Urinary bladder (tissue), 4 donors: ENCODE results near the gene CTNNA2. TPM values are rescaled to one million over a fixed set of nuclear protein-coding genes. Genes with fewer than 3 reads are reported as not detected.

ENCODE experiments used
- DNase-seq: peaks from one replicate; pipeline ENCODE4 v3.0.0-alpha.2; 2015; ENCODE audit errors: extremely low spot score
- H3K27ac ChIP-seq: one replicate; pipeline ENCODE4 v1.5.1; 2013; ENCODE audit warnings: low read depth, mild to moderate bottlenecking, moderate library complexity
- H3K36me3 ChIP-seq: one replicate; pipeline ENCODE4 v1.6.1; 2013; ENCODE audit warnings: mild to moderate bottlenecking, moderate library complexity; ENCODE audit not compliant: insufficient read depth
- H3K4me1 ChIP-seq: one replicate; pipeline ENCODE4 v1.6.1; 2013; ENCODE audit warnings: mild to moderate bottlenecking, moderate library complexity; ENCODE audit not compliant: insufficient read depth
- H3K4me3 ChIP-seq: one replicate; pipeline ENCODE4 v1.5.1; 2013; ENCODE audit warnings: low read depth, low read length
- WGBS: extraction: QIAGEN DNeasy Blood & Tissue Kit; methylation state at CpG from one replicate; pipeline ENCODE4 v1.1.7; 2013; 5-methylcytosine and 5-hydroxymethylcytosine counted together
- polyA plus RNA-seq: library from polyadenylated mRNA; stranded (reverse); fragments of 200-250 nt; gene quantifications from one replicate; pipeline ENCODE4 v1.2.3, GENCODE V29; 2013
- total RNA-seq: library from RNA; depleted of rRNA; stranded (reverse); fragments of >200 nt; gene quantifications from one replicate; pipeline ENCODE4 v1.2.3, GENCODE V29; 2014
- donor health status: healthy with polysubstance abuse.
- donor health status: healthy.

The CTNNA2 gene
- total and polyA plus RNA-seq, 2 donors: 1.9 to 14.0 TPM

GRCh38 chr2:80292474-80292873, 779.6 kb downstream of the CTNNA2 start:
- Histone ChIP-seq H3K4me1 (no peaks in the 10 kb centered on the region), H3K27ac (no peak overlapping the region), H3K4me3 (no peak overlapping the region), H3K36me3 (no peaks in the 10 kb centered on the region)
- no peak for DNase-seq
- WGBS: 85% methylated on average over 3 of the region's 3 CpGs

DNA sequence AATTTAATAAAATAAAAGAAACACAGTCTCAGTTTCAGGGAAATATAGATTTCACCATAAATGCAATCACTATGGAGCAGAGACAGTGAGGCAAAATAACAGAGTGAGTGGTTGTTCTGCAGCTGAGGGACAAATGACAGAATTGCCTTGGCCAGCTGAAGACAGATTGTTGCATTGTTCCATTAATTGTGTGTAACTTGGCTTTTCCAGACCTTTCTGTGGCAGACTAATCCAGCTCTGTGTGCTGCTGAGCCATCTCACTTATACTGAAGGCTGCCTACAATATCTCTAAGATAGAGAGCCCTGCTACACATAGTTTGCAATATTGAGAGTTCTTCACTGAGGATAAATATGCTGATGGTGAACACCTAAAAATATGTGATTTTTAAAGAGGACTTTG, 780.2 kb downstream of the CTNNA2 start:
- no peaks in the 10 kb centered on the region for H3K36me3 ChIP-seq
- H3K27ac ChIP-seq: no peak overlapping the region
- DNase-seq: no peak
- H3K4me1 ChIP-seq: no peaks in the 10 kb centered on the region
- no peak overlapping the region for H3K4me3 ChIP-seq

GRCh38 chr2:80298954-80299353, 786.1 kb downstream of the CTNNA2 start:
- no peak for DNase-seq
- 61% methylated on average over 3 of the region's 3 CpGs for WGBS
- no peaks in the 10 kb centered on the region for H3K36me3 ChIP-seq
- H3K4me3 ChIP-seq: no peak overlapping the region
- no peaks in the 10 kb centered on the region for H3K4me1 ChIP-seq
- no peak overlapping the region for H3K27ac ChIP-seq

DNA sequence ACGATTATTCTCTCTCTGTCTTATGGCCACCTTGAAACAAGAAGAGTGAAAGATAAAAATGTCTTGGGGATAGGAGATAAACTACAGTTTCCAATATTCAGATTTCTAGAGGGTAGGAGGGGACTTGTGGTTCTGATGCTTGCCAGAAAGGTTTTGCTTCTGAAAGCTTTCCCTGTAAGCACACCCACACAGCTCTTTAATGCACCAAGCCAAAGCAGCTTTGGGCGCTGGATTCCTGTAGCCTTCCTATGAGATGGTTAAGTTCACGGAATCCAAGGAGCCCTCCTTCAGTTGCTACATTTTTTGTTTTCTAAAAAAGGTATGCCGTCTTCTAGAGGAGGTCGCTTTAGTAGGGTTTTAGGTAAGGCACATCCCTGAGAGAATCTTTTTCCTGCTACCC, 786.8 kb downstream of the CTNNA2 start:
- Histone ChIP-seq H3K36me3 (no peaks in the 10 kb centered on the region), H3K27ac (no peak overlapping the region), H3K4me3 (no peak overlapping the region), H3K4me1 (no peaks in the 10 kb centered on the region)
- WGBS: 50% methylated on average over 5 of the region's 5 CpGs
- no peak for DNase-seq

- WGBS: 70% methylated on average over 1 of the region's 1 CpG
- H3K4me3 ChIP-seq: no peak overlapping the region
- no peak for DNase-seq
- no peaks in the 10 kb centered on the region for H3K36me3 ChIP-seq
- no peaks in the 10 kb centered on the region for H3K4me1 ChIP-seq
- no peak overlapping the region for H3K27ac ChIP-seq
These were observed 787.5 kb downstream of the CTNNA2 start for GRCh38 chr2:80300346-80300745.

- Histone ChIP-seq H3K27ac (no peak overlapping the region), H3K4me1 (no peaks in the 10 kb centered on the region), H3K4me3 (no peak overlapping the region), H3K36me3 (no peaks in the 10 kb centered on the region)
- no peak for DNase-seq
- 26% methylated on average over 1 of the region's 1 CpG for WGBS
These were observed 788.1 kb downstream of the CTNNA2 start for GRCh38 chr2:80300954-80301353.

GRCh38 chr2:80302001-80302313, 789.1 kb downstream of the CTNNA2 start:
- no peak overlapping the region for H3K27ac ChIP-seq
- H3K4me3 ChIP-seq: no peak overlapping the region
- H3K4me1 ChIP-seq: no peaks in the 10 kb centered on the region

DNA sequence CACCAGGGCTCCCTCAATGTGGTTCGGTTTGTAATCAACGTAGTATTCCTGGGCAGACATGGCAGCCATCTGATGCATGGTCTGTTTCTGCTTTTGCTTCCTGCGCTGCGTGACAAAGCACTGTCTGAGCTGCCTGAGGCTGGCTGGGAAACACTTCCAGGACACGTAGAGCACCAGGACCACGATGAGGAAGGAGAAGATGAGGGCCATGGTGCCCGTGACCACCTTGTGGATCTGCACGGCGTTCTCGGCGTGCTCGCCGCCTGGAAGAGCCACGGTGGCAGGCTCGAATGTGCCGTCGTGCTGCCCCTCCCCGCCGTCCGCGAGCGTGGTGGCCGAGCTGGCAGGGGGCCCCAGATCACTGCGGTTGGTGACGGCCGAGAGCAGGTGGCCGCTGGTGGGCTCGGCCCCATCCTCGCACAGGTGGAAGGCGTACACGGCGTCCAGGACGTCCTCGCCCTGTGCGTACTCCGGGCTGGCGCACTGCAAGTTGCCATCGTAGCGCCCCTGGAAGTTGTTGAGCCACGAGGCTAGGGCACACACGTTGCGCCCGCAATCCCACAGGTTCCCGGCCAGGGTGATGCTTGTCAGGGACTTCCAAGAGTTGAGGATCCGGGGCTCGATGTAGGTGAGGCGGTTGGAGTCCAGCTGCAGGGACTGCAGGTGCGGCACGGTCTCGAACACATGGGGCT, 789.6 kb downstream of the CTNNA2 start:
- DNase-seq: no peak
- H3K4me1 ChIP-seq: no peaks in the 10 kb centered on the region
- H3K4me3 ChIP-seq: peak overlapping the region; percentile 3
- WGBS: 4% methylated on average over 50 of the region's 50 CpGs
- H3K36me3 ChIP-seq: no peaks in the 10 kb centered on the region
- no peak overlapping the region for H3K27ac ChIP-seq

More at GRCh38 chr2:80302001-80302313, 789.1 kb downstream of the CTNNA2 start:
- WGBS: 28% methylated on average over 12 of the region's 12 CpGs
- no peak for DNase-seq
- H3K36me3 ChIP-seq: no peaks in the 10 kb centered on the region

DNA sequence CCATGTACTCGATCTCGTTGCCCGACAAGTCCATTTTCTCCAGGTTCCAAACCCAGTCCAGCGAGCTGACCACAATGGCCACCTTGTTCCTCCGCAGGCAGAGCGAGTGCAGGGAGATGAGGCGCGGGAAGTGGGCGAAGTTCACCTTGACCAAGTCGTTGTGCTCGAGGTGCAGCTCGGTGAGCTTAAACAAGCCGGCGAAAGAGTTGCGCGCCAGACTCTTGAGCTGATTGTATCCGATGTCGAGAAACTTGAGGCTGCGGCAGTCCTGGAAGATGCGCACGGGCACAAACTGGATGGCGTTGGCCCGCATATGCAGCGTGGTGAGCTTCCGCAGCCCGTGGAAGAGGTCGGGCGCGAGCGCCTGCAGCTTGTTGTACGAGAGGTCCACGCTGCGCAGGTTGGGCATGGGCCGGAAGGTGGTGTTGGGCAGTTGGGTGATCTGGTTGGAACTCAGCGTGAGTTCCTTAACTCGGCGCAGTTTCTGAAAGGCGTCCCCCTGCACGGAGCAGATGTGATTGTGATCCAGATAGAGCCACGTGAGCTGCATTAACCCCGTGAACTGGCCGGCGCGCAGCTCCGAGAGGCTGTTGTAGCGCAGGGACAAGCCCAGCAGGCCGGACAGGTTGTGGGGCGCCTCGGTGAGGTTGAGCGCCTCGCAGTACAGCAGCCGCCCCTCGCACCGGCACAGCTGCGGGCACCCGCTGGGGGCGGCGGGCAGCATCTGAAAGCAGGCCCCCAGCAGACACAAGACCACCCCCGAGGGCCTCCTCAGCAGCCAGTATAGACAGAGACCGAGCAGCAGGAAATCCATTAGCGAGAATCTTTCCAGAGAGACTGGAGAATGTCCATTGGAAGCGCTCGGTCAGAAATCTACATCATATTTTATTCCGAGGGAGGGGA, 790.4 kb downstream of the CTNNA2 start:
- DNase-seq: no peak
- no peaks in the 10 kb centered on the region for H3K36me3 ChIP-seq
- no peak overlapping the region for H3K4me3 ChIP-seq
- H3K27ac ChIP-seq: no peak overlapping the region
- 1% methylated on average over 64 of the region's 64 CpGs for WGBS
- no peaks in the 10 kb centered on the region for H3K4me1 ChIP-seq

GRCh38 chr2:80303909-80304837, 791.3 kb downstream of the CTNNA2 start, which contains the start of gene LRRTM1:
TSS of gene LRRTM1 (minus strand) at chr2:80304752. CDS start at chr2:80303819, 933 bp downstream.
- peak within 1 kb of the TSS; percentile 30 for H3K4me3 ChIP-seq
- WGBS: 1% methylated on average over 64 of the region's 64 CpGs
- H3K4me1 ChIP-seq: no peaks in the 10 kb centered on the region
- H3K27ac ChIP-seq: no peak within 1 kb of the TSS
- no peak for DNase-seq
- no peaks in the 10 kb centered on the region for H3K36me3 ChIP-seq

DNA sequence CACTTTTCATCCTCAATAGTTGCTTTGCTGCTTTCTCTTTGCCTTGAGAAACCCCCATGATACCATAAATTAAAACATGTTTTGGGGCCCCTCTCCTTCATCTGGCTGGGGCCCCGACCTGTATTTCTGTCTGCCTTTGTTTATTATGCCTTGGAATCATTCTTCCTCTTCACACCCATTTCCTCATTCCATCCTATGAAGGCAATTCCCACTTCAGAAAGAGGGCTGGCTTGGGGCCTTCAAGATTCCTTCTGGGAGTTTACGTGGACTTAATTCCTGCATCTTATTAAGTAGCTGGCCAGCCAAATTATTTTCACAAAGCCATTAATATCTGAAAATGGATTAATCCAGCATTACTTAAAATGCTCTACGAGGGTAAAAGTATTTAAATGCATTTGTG, 798.5 kb downstream of the CTNNA2 start:
- DNase-seq: no peak
- WGBS: 35% methylated on average over 3 of the region's 3 CpGs
- Histone ChIP-seq H3K4me1 (no peaks in the 10 kb centered on the region), H3K27ac (no peak overlapping the region), H3K4me3 (no peak overlapping the region), H3K36me3 (no peaks in the 10 kb centered on the region)

GRCh38 chr2:80312282-80312839, 799.5 kb downstream of the CTNNA2 start:
- no peaks in the 10 kb centered on the region for H3K4me1 ChIP-seq
- no peak overlapping the region for H3K27ac ChIP-seq
- DNase-seq: no peak
- no peaks in the 10 kb centered on the region for H3K36me3 ChIP-seq
- WGBS: 90% methylated on average over 5 of the region's 5 CpGs
- H3K4me3 ChIP-seq: no peak overlapping the region

- WGBS: 7% methylated on average over 42 of the region's 42 CpGs
- no peak for DNase-seq
These were observed 809.6 kb downstream of the CTNNA2 start for GRCh38 chr2:80322311-80322920.

More at GRCh38 chr2:80322311-80322920, 809.6 kb downstream of the CTNNA2 start:
- Histone ChIP-seq H3K27ac (no peak overlapping the region), H3K4me1 (no peaks in the 10 kb centered on the region), H3K4me3 (no peak overlapping the region), H3K36me3 (no peaks in the 10 kb centered on the region)
